ENCODE results near the gene PGS1.

DNA sequence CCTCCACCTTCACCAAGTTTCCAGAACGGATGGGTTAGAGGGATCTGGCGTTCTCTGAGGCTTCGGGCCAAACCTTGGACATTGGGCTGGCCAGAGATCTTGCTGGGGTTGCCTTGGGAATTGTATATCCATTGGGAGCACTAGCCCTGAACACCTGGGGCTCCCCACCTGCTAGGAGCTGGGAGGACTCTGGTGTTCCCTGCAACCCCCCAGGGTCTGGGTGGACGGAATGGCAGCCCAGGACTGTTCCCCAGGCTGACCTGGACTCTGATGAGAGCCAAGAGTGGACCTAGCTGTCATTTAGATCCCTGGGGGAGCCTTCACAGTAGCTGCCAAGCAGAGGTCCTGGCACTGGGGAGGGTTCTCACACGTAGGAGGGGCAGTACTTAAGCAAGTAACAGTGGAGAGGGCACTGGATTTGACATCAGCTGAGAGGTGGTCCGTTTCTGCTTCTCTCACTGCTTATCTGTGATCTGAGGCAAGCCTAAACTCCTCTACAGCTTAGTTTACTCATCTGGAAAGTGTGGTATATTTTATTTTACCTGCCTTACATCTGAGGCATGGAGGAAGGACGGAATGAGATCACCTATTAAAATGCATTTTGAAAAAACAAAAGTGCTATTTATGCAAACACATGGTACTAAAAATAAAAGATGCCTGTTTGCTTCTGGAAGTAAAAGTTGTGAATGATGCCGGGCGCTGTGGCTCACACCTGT lies 30.2 kb upstream of the PGS1 start:
- TF ChIP-seq POLR2AphosphoS5 (IDR thresholded peaks at IDR 0.05; ENCODE audit: low read depth, low read length) (no peak), POLR2A (IDR thresholded peaks at IDR 0.05; ENCODE audit: low read depth, low read length) (no peak)

Measured in GM12892 (cell line).